ENCODE measurements around the gene KRTAP5-6. TPM values are rescaled to one million over a fixed set of nuclear protein-coding genes. Genes with fewer than 3 reads are reported as not detected.

The KRTAP5-6 gene
- total RNA-seq, 1 donor from 2014 or later: not detected

GRCh38 chr11:1728931-1729691, 32.1 kb downstream of the KRTAP5-6 start:
- no peak for DNase-seq (ENCODE audit: extremely low spot score, unreplicated experiment)
- Mint-ChIP-seq H3K4me3 (ENCODE audit: unreplicated experiment) (no peak overlapping the region), H3K27me3 (ENCODE audit: unreplicated experiment) (peaks cover 65% of the 10 kb centered on the region), H3K27ac (ENCODE audit: unreplicated experiment) (no peak overlapping the region), H3K36me3 (ENCODE audit: unreplicated experiment) (no peaks in the 10 kb centered on the region), H3K4me1 (ENCODE audit: unreplicated experiment) (peaks cover 2% of the 10 kb centered on the region), H3K9me3 (ENCODE audit: unreplicated experiment) (no peaks in the 10 kb centered on the region)
- no peak for TF ChIP-seq CTCF (IDR thresholded peaks at IDR 0.05)

- H3K27ac Mint-ChIP-seq (ENCODE audit: unreplicated experiment): no peak overlapping the region
- no peaks in the 10 kb centered on the region for H3K36me3 Mint-ChIP-seq (ENCODE audit: unreplicated experiment)
- peaks cover 2% of the 10 kb centered on the region for H3K4me1 Mint-ChIP-seq (ENCODE audit: unreplicated experiment)
- no peak for TF ChIP-seq CTCF (IDR thresholded peaks at IDR 0.05)
- no peak overlapping the region for H3K4me3 Mint-ChIP-seq (ENCODE audit: unreplicated experiment)
- peaks cover 63% of the 10 kb centered on the region for H3K27me3 Mint-ChIP-seq (ENCODE audit: unreplicated experiment)
- no peak for DNase-seq (ENCODE audit: extremely low spot score, unreplicated experiment)
- H3K9me3 Mint-ChIP-seq (ENCODE audit: unreplicated experiment): no peaks in the 10 kb centered on the region
Measured at GRCh38 chr11:1729692-1730011, 32.7 kb downstream of the KRTAP5-6 start.

- Mint-ChIP-seq H3K4me3 (ENCODE audit: unreplicated experiment) (no peak overlapping the region), H3K27me3 (ENCODE audit: unreplicated experiment) (peaks cover 60% of the 10 kb centered on the region)
Measured at GRCh38 chr11:1730059-1730629, 33.1 kb downstream of the KRTAP5-6 start.

GRCh38 chr11:1731451-1732059, 34.6 kb downstream of the KRTAP5-6 start:
- Mint-ChIP-seq H3K27ac (ENCODE audit: unreplicated experiment) (no peak overlapping the region), H3K4me3 (ENCODE audit: unreplicated experiment) (no peak overlapping the region), H3K36me3 (ENCODE audit: unreplicated experiment) (no peaks in the 10 kb centered on the region), H3K4me1 (ENCODE audit: unreplicated experiment) (peaks cover 2% of the 10 kb centered on the region), H3K27me3 (ENCODE audit: unreplicated experiment) (peaks cover 65% of the 10 kb centered on the region), H3K9me3 (ENCODE audit: unreplicated experiment) (no peaks in the 10 kb centered on the region)
- DNase-seq (ENCODE audit: extremely low spot score, unreplicated experiment): no peak
- TF ChIP-seq CTCF (IDR thresholded peaks at IDR 0.05): no peak

More at GRCh38 chr11:1730059-1730629, 33.1 kb downstream of the KRTAP5-6 start:
- Mint-ChIP-seq H3K27ac (ENCODE audit: unreplicated experiment) (no peak overlapping the region), H3K36me3 (ENCODE audit: unreplicated experiment) (no peaks in the 10 kb centered on the region), H3K9me3 (ENCODE audit: unreplicated experiment) (no peaks in the 10 kb centered on the region), H3K4me1 (ENCODE audit: unreplicated experiment) (peaks cover 2% of the 10 kb centered on the region)
- no peak for TF ChIP-seq CTCF (IDR thresholded peaks at IDR 0.05)
- DNase-seq (ENCODE audit: extremely low spot score, unreplicated experiment): no peak

GRCh38 chr11:1732418-1733008, 35.5 kb downstream of the KRTAP5-6 start:
- Mint-ChIP-seq H3K4me3 (ENCODE audit: unreplicated experiment) (no peak overlapping the region), H3K27ac (ENCODE audit: unreplicated experiment) (no peak overlapping the region), H3K9me3 (ENCODE audit: unreplicated experiment) (peaks cover 3% of the 10 kb centered on the region), H3K36me3 (ENCODE audit: unreplicated experiment) (no peaks in the 10 kb centered on the region), H3K27me3 (ENCODE audit: unreplicated experiment) (peaks cover 62% of the 10 kb centered on the region), H3K4me1 (ENCODE audit: unreplicated experiment) (peaks cover 2% of the 10 kb centered on the region)
- DNase-seq (ENCODE audit: extremely low spot score, unreplicated experiment): no peak
- TF ChIP-seq CTCF (IDR thresholded peaks at IDR 0.05): no peak

Measured in osteocyte (in vitro differentiated cells).